Heart left ventricle (tissue), 13 donors: ENCODE measurements around the gene MRTFA.

ENCODE experiments used
- POLR2A ChIP-seq, 2 donors: fragments of 450-650 bp; IDR thresholded peaks; one replicate each; pipeline ENCODE4 v1.6.1; 2017; ENCODE audit warnings: antibody characterized with exemption in 2 of 2, mild to moderate bottlenecking in 2 of 2, moderate library complexity in 2 of 2
- TF ChIP-seq, protein P1 (sequence below), 12 donors: fragments of 200-600 bp; sonication (generic) in 4 of 12; IDR thresholded peaks; one replicate each; pipeline versions ENCODE4 v1.5.0 to v1.8.0; 2018 to 2022; ENCODE audit warnings: antibody characterized with exemption in 12 of 12, mild to moderate bottlenecking in 5 of 12
- donor health status: ischemic (EF 13 %, LVEDD 7.1; RV severe dilation, severe dysfunction).
- donor health status: DM: no; HTN: yes; CAD: no.
- donor health status: DM: no; HTN: no; CAD: no.
- donor health status: ischemic (EF 25% LVEDD 6.9; RV normal size, moderate dysfunction).
- donor health status: ischemic (EF 25% LVEDD 5.7; RV mildly dilated, moderate dysfunction).
- donor health status: ischemic (EF 35%, LVEDD 5.7; RV mildly dilated, moderate dysfunction).
- donor health status: nonischemic (EF 11% LVEDD 7.7; RV severe dilation, severe dysfunction).
- donor health status: DM: yes; HTN: yes; CAD: no.
- donor health status: PGD.
- donor health status: ischemic (EF 29% LVEDD 5.4; RV normal size, mild dysfunction).
- donor health status: nonischemic (EF 23%, LVEDD 6.1; RV moderate dilation, normal function).

DNA sequence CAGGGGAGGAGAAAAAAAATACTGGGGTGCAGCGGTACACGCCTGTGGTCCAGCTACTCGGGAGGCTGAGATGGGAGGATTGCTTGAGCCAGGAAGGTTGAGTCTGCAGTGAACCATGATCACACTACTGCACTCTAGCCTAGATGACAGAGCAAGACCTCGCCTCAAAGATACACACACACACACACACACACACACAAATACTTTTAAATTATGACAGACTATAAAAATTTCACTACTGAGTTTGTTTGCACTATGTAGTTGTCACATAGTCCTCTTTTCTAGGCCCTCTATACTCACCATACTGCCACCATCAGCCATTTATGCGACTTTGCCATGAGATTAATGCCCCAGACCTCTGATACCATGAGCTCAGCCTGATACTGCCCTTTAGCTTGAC is 109.6 kb downstream of the MRTFA start:
- TF ChIP-seq, protein P1, sequence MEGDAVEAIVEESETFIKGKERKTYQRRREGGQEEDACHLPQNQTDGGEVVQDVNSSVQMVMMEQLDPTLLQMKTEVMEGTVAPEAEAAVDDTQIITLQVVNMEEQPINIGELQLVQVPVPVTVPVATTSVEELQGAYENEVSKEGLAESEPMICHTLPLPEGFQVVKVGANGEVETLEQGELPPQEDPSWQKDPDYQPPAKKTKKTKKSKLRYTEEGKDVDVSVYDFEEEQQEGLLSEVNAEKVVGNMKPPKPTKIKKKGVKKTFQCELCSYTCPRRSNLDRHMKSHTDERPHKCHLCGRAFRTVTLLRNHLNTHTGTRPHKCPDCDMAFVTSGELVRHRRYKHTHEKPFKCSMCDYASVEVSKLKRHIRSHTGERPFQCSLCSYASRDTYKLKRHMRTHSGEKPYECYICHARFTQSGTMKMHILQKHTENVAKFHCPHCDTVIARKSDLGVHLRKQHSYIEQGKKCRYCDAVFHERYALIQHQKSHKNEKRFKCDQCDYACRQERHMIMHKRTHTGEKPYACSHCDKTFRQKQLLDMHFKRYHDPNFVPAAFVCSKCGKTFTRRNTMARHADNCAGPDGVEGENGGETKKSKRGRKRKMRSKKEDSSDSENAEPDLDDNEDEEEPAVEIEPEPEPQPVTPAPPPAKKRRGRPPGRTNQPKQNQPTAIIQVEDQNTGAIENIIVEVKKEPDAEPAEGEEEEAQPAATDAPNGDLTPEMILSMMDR (IDR thresholded peaks at IDR 0.05), result no peak
- TF ChIP-seq POLR2A (IDR thresholded peaks at IDR 0.05), result no peak
